CD4-positive, alpha-beta memory T cell (primary cell): ENCODE results near the gene PRR23E. TPM values are rescaled to one million over a fixed set of nuclear protein-coding genes. Genes with fewer than 3 reads are reported as not detected.

Experiments used
- CTCF ChIA-PET: fragments of 350-600 bp; sonication (Branson Sonifier 250); formaldehyde crosslinking; loops from one replicate; lab custom pipeline; 2021; ENCODE audit warnings: inconsistent platforms; ENCODE audit not compliant: partially characterized antibody; lab: Charles Lee
- POLR2A ChIA-PET: fragments of 350-600 bp; sonication (Branson Sonifier 250); formaldehyde crosslinking; loops from one replicate; lab custom pipeline; 2021; ENCODE audit not compliant: partially characterized antibody; lab: Charles Lee
- DNase-seq, 5 donors: peaks; one replicate each; pipeline versions ENCODE4 v3.0.0 to v3.0.0-alpha.2; 2020 to 2022; ENCODE audit warnings: mixed read lengths in 1 of 5
- H3K27ac ChIP-seq: one replicate; pipeline ENCODE4 v1.7.0; 2013; ENCODE audit warnings: low read depth, low read length
- H3K27me3 ChIP-seq: 2 replicates; pipeline ENCODE4 v1.7.0; 2013; ENCODE audit warnings: mild to moderate bottlenecking, low read length, moderate library complexity; ENCODE audit not compliant: insufficient read depth
- H3K36me3 ChIP-seq: 2 replicates; pipeline ENCODE4 v1.7.0; 2013; ENCODE audit warnings: mild to moderate bottlenecking, low read length, moderate library complexity; ENCODE audit not compliant: insufficient read depth
- H3K4me1 ChIP-seq: 2 replicates; pipeline ENCODE4 v1.7.0; 2013; ENCODE audit warnings: mild to moderate bottlenecking, low read length, moderate library complexity; ENCODE audit not compliant: insufficient read depth
- H3K4me3 ChIP-seq, 2 donors: one replicate each; pipeline ENCODE4 v1.7.0; 2013; ENCODE audit warnings: low read length in 2 of 2, mild to moderate bottlenecking in 1 of 2
- H3K9me3 ChIP-seq, 2 donors: one replicate each; pipeline ENCODE4 v1.7.0; 2013; ENCODE audit warnings: low read length in 2 of 2, control low read depth in 1 of 2; ENCODE audit not compliant: control insufficient read depth in 1 of 2
- H3K27ac Mint-ChIP-seq, 7 donors: one replicate each; pipeline ENCODE4 v1.8.0; 2020 to 2021; ENCODE audit warnings: mixed read lengths in 7 of 7, mild to moderate bottlenecking in 6 of 7, inconsistent platforms in 3 of 7, moderate library complexity in 3 of 7
- H3K27me3 Mint-ChIP-seq, 2 donors: one replicate each; pipeline ENCODE4 v1.8.0; 2020 to 2021; ENCODE audit warnings: mixed read lengths in 2 of 2
- H3K36me3 Mint-ChIP-seq, 2 donors: one replicate each; pipeline ENCODE4 v1.8.0; 2020 to 2021; ENCODE audit warnings: mixed read lengths in 2 of 2, inconsistent platforms in 1 of 2, mild to moderate bottlenecking in 1 of 2
- H3K4me1 Mint-ChIP-seq, 4 donors: one replicate each; pipeline ENCODE4 v1.8.0; 2020 to 2021; ENCODE audit warnings: mixed read lengths in 4 of 4, mild to moderate bottlenecking in 1 of 4
- H3K4me3 Mint-ChIP-seq, 8 donors: one replicate each; pipeline ENCODE4 v1.8.0; 2020 to 2021; ENCODE audit warnings: mixed read lengths in 8 of 8, mild to moderate bottlenecking in 7 of 8, moderate library complexity in 6 of 8, inconsistent platforms in 3 of 8
- H3K9me3 Mint-ChIP-seq, 8 donors: one replicate each; pipeline ENCODE4 v1.8.0; 2020 to 2021; ENCODE audit warnings: mixed read lengths in 8 of 8, mild to moderate bottlenecking in 5 of 8, inconsistent platforms in 3 of 8, moderate library complexity in 1 of 8
- intact Hi-C: fragments of 100-400 bp; cut with micrococcal nuclease; formaldehyde crosslinking; loops from one replicate; pipeline ENCODE4 v1.15.1; 2023
- polyA plus RNA-seq, 2 donors: library from polyadenylated mRNA; unstranded; fragments of 300-500 nt; fragmentation: Illumina TruSeq; gene quantifications; one replicate each; pipeline ENCODE4 v1.2.3, GENCODE V29; 2021
- total RNA-seq, 2 experiments: library from RNA; stranded (reverse); gene quantifications; one replicate each; pipeline ENCODE4 v1.2.3, GENCODE V29; 2021

The PRR23E gene
- total and polyA plus RNA-seq, 4 experiments from 2014 or later = not detected

DNA sequence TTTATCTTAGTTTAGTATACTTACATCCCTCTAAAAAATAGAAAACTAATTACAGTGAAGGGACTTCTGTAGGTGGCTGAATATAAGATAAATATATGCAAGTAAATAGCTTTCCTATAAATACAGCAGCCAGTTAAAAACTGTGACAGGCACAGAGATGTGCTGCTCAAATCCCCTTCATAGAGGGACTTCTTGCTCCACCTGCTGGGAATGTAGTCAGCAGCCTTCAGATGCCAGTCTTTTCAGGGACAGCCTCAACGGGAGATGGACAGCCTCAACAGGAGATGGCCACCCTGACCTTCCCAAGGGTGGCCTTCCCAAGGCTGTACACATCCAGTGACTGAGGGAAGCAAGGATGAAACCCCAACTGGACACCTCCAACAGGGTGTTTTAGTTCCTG lies 15.7 kb upstream of the PRR23E start:
- Mint-ChIP-seq H3K36me3 (no peaks in the 10 kb centered on the region), H3K27ac (no peak overlapping the region), H3K4me3 (no peak overlapping the region), H3K27me3 (peaks cover 5 to 18% of the 10 kb centered on the region in 2 donors), H3K9me3 (peaks cover 0 to 12% (median 0%) of the 10 kb centered on the region in 8 donors), H3K4me1 (no peaks in the 10 kb centered on the region)
- ChIA-PET CTCF (interaction anchor here (0.7 to 1.3 kb wide), 2 partner anchors 15 to 17 kb away, joined by 3 to 4 read pairs; no protein-coding TSS in a partner anchor), POLR2A (no interaction called here)
- no peak for DNase-seq
- no peaks in the 10 kb centered on the region for H3K27me3 ChIP-seq
- no peak overlapping the region for H3K27ac ChIP-seq
- intact Hi-C loops = no loop called here
- H3K4me3 ChIP-seq = no peak overlapping the region
- H3K4me1 ChIP-seq = no peaks in the 10 kb centered on the region
- no peaks in the 10 kb centered on the region for H3K36me3 ChIP-seq
- no peaks in the 10 kb centered on the region for H3K9me3 ChIP-seq

DNA sequence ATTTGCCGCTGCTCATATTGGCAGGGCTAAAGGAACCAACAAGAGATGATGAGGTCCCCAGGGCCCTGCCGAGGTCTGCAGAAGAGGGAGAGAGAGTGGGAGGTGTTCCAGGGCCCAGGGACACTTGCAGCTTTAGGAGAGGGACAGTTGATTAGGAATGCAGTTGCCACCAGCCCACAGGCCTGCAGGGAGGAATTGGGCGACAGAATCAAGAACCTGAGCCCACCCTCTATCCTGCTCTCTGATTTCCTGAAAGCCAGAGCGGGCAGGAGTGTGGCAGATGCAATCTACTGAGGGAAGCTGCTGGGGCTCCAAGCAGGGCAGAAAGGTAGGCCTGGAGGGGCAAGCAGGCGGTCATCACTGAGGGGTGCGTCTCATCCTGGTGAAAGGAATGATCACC lies 12.1 kb upstream of the PRR23E start:
- no peaks in the 10 kb centered on the region for H3K4me1 Mint-ChIP-seq
- peaks cover 0 to 12% (median 0%) of the 10 kb centered on the region in 8 donors for H3K9me3 Mint-ChIP-seq
- H3K27me3 Mint-ChIP-seq = peaks cover 6% of the 10 kb centered on the region in 2 donors
- no peak overlapping the region for H3K27ac Mint-ChIP-seq
- no peak overlapping the region for H3K4me3 ChIP-seq
- no peak for DNase-seq
- H3K36me3 ChIP-seq = no peaks in the 10 kb centered on the region
- H3K27me3 ChIP-seq = no peaks in the 10 kb centered on the region
- H3K27ac ChIP-seq = no peak overlapping the region
- no peaks in the 10 kb centered on the region for H3K36me3 Mint-ChIP-seq
- ChIA-PET POLR2A (no interaction called here), CTCF (no interaction called here)
- H3K4me3 Mint-ChIP-seq = no peak overlapping the region
- intact Hi-C loops = no loop called here
- H3K4me1 ChIP-seq = no peaks in the 10 kb centered on the region
- H3K9me3 ChIP-seq = no peaks in the 10 kb centered on the region

DNA sequence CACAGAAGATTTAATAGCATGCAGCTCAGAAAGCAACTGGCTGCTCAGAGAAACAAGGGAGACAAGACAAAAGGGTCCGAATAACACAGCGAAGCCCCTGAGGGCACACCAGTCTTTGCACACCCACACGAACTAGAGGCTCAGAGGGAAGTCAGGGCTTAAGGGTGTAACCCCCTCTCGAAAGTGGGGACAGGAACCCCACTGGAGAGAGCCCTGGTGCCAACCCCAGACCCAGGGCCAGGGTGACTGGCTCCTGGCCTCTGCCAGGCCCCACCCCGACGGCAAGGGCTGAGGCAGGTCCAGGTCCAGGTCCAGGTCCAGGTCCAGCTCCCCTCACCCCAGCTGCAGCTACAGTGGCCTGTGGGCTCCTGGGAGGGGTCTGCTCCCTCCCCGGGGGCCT lies 10.5 kb upstream of the PRR23E start:
- CTCF ChIA-PET = no interaction called here
- H3K4me1 ChIP-seq = no peaks in the 10 kb centered on the region
- no peak overlapping the region for H3K4me3 ChIP-seq
- no peaks in the 10 kb centered on the region for H3K36me3 Mint-ChIP-seq
- H3K27me3 ChIP-seq = no peaks in the 10 kb centered on the region
- no peak overlapping the region for H3K4me3 Mint-ChIP-seq
- no peak overlapping the region for H3K27ac ChIP-seq
- H3K4me1 Mint-ChIP-seq = no peaks in the 10 kb centered on the region
- H3K27ac Mint-ChIP-seq = no peak overlapping the region
- H3K9me3 ChIP-seq = no peaks in the 10 kb centered on the region
- H3K27me3 Mint-ChIP-seq = peaks cover 4 to 6% of the 10 kb centered on the region in 2 donors
- DNase-seq = no peak
- POLR2A ChIA-PET = no interaction called here
- intact Hi-C loops = no loop called here
- peaks cover 0 to 5% (median 0%) of the 10 kb centered on the region in 8 donors for H3K9me3 Mint-ChIP-seq
- H3K36me3 ChIP-seq = no peaks in the 10 kb centered on the region

DNA sequence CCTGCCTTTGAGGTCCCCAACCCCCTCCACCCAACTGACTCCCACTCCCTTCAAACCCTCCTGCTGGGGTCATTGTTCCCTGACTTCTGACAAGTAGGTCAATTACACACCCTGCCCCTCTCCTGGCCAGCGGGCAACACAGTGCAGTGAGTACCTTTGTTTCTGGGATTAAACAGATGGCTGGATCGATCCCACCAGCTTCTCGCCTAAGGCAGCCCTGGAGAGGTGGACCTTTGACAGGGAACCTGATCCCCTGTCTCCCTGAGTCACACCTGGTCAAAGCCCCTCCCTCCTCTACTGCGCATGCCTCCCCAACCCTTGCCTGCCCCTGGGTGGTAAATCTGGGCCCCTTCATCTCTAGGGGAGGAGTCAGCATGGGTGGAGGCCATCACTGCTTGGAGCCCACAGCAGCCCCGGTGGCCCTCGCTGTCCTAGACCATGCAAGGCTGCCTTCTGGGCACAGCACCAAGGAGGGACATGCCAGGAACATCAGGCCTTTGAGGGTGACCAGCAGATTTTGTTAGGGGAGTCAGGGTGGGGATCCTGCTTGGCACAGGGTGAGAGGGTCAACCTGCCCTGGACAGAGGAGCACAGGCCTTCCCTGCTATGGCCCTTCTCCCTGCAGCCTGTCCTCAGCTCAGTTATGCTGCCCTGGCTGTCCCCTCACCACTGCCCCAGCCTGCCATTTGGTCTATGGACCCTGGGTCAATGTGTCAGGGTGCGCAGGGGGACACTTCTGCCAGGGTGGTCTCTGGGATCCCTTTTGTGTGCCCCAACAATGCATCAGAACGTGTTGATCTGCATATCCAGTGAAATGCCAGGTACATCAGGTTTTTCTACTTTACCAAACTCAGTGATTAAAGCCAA lies 9.8 kb upstream of the PRR23E start:
- H3K27ac Mint-ChIP-seq = no peak overlapping the region
- intact Hi-C loops = no loop called here
- no peaks in the 10 kb centered on the region for H3K9me3 ChIP-seq
- no peak for DNase-seq
- H3K36me3 ChIP-seq = no peaks in the 10 kb centered on the region
- ChIA-PET CTCF (no interaction called here), POLR2A (no interaction called here)
- no peak overlapping the region for H3K4me3 Mint-ChIP-seq
- peaks cover 0 to 3% (median 0%) of the 10 kb centered on the region in 8 donors for H3K9me3 Mint-ChIP-seq
- no peaks in the 10 kb centered on the region for H3K27me3 ChIP-seq
- H3K4me1 Mint-ChIP-seq = no peaks in the 10 kb centered on the region
- H3K27me3 Mint-ChIP-seq = peaks cover 4 to 6% of the 10 kb centered on the region in 2 donors
- no peak overlapping the region for H3K4me3 ChIP-seq
- no peaks in the 10 kb centered on the region for H3K4me1 ChIP-seq
- H3K27ac ChIP-seq = no peak overlapping the region
- no peaks in the 10 kb centered on the region for H3K36me3 Mint-ChIP-seq

DNA sequence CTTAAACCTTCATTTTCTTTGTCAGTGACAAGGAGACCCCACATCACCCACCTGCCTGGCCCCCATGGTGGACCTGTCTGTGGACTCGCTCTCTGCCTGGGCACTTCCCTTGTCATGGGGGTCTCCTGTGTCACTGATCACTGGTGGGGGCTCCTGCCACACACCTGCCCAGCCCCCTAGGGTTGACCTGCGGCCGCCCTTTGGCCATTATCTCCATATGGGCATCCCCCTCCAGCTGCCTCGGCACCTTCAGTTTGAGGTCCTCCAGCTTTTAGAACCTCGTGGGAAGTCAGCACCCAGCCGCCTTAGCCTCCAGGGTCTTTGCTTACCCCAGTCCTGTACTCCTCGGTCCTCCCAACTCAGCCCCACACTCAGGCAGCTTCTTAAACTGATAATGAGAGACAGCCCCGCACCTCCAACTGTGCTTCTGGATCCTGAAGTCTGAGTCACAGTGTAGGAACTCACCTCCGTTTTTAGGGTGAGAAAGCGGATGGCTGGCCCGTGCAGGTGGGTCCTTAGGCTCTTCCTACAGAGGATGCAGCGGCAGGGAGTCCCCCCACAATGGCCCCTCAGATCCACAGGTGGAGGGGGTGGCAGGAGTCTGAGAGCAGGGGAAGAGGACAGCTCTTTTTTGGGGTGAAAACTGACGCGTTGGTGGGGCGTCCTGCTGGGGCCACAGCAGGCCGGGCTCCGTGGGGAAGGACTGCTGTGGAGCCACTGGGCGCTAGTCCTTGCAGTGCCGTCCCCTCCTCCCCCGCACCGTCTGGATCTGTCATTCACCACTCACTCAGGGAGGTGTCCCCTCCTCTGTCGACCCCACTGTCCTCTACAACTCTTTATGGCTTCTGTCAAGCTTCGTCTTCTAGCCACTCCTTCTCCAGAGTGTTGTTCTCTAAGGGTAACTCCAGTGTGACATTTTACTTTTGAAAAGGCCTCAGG lies 8.7 kb upstream of the PRR23E start:
- Histone ChIP-seq H3K36me3 (no peaks in the 10 kb centered on the region), H3K9me3 (no peaks in the 10 kb centered on the region), H3K4me3 (no peak overlapping the region), H3K27me3 (no peaks in the 10 kb centered on the region), H3K4me1 (no peaks in the 10 kb centered on the region), H3K27ac (no peak overlapping the region)
- ChIA-PET CTCF (no interaction called here), POLR2A (no interaction called here)
- peaks cover 0 to 4% (median 0%) of the 10 kb centered on the region in 8 donors for H3K9me3 Mint-ChIP-seq
- intact Hi-C loops = no loop called here
- peaks cover 4 to 8% of the 10 kb centered on the region in 2 donors for H3K27me3 Mint-ChIP-seq
- no peak overlapping the region for H3K27ac Mint-ChIP-seq
- H3K36me3 Mint-ChIP-seq = no peaks in the 10 kb centered on the region
- H3K4me1 Mint-ChIP-seq = no peaks in the 10 kb centered on the region
- no peak for DNase-seq
- no peak overlapping the region for H3K4me3 Mint-ChIP-seq

DNA sequence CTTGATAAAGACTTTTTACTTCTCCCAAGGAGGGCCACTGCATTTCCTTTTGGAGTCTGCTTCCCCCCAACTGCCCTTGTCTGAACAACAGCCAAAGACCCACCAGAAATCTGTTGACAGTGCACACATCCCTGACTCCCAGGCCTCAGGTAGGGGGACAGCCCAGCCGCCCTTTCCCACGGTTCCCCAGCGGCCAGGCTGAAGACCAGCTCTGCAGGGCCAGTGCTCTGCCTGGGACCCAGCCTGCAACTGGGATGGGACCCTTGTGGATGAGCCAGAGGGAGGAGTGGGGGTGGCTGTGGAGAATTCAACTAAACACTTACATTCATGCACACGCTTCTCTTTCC lies 8.1 kb upstream of the PRR23E start:
- intact Hi-C loops = no loop called here
- ChIA-PET POLR2A (no interaction called here), CTCF (no interaction called here)
- H3K4me3 Mint-ChIP-seq = no peak overlapping the region
- Histone ChIP-seq H3K27me3 (no peaks in the 10 kb centered on the region), H3K4me1 (no peaks in the 10 kb centered on the region), H3K4me3 (no peak overlapping the region), H3K27ac (no peak overlapping the region), H3K36me3 (no peaks in the 10 kb centered on the region), H3K9me3 (no peaks in the 10 kb centered on the region)
- H3K4me1 Mint-ChIP-seq = no peaks in the 10 kb centered on the region
- H3K36me3 Mint-ChIP-seq = no peaks in the 10 kb centered on the region
- no peak for DNase-seq
- peaks cover 4 to 8% of the 10 kb centered on the region in 2 donors for H3K27me3 Mint-ChIP-seq
- H3K9me3 Mint-ChIP-seq = peaks cover 0 to 3% (median 0%) of the 10 kb centered on the region in 8 donors
- no peak overlapping the region for H3K27ac Mint-ChIP-seq

DNA sequence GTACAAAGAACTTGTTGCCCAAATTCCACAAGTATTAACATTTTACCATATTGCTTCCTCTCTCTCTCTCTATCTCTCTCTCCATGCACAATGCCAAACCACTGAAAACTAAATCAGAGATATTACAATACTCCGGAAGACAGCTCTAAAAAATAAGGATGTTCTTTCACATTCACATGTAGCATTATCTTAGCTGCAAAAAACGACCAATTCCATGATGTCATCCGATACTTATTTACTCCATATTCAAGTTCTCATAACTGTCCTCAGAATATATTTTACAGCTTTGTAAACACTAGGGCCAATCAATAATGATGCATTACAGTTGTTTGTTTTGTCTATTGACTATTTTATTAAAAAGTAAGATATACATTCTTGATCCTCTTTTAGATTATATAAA lies 7.7 kb upstream of the PRR23E start:
- Histone ChIP-seq H3K4me3 (no peak overlapping the region), H3K9me3 (no peaks in the 10 kb centered on the region), H3K27me3 (no peaks in the 10 kb centered on the region), H3K4me1 (no peaks in the 10 kb centered on the region), H3K27ac (no peak overlapping the region), H3K36me3 (no peaks in the 10 kb centered on the region)
- H3K27ac Mint-ChIP-seq = no peak overlapping the region
- H3K9me3 Mint-ChIP-seq = peaks cover 0 to 3% (median 0%) of the 10 kb centered on the region in 8 donors
- ChIA-PET POLR2A (no interaction called here), CTCF (no interaction called here)
- H3K4me3 Mint-ChIP-seq = no peak overlapping the region
- intact Hi-C loops = no loop called here
- no peaks in the 10 kb centered on the region for H3K4me1 Mint-ChIP-seq
- peaks cover 4 to 7% of the 10 kb centered on the region in 2 donors for H3K27me3 Mint-ChIP-seq
- no peak for DNase-seq
- H3K36me3 Mint-ChIP-seq = no peaks in the 10 kb centered on the region
